Measurements from ENCODE around the gene CAPN8. TPM values are rescaled to one million over a fixed set of nuclear protein-coding genes. Genes with fewer than 3 reads are reported as not detected.
A peak's percentile ranks its signal among the peaks of the same experiment; 100 is the strongest.

Gene CAPN8
- total RNA-seq, 6 donors from 2014 or later: 40.3 to 274 (median 74.3) TPM

DNA sequence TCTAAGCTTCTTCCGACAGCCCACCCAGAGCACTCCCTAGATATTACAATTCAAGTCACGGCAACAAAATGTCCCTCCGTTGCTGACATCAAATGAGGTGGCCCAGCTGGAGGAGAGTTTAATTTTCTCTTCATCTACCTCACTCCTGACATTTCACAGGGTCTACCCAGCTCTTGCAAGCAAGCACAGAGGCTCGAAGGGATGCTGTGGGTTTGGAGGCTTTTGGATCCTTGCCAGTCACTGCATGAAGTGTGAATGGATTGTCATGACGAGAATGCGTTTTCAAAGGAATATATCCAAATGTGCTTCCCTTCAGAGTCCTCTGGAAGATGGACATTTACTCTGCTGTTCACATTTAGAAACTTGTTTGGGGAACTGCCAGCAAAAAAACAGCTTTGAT lies 33.5 kb downstream of the CAPN8 start:
- H3K4me1 ChIP-seq: no peaks in the 10 kb centered on the region
- WGBS, 2 donors: 50 to 55% methylated on average over 6 of the region's 6 CpGs
- ATAC-seq (ENCODE audit: low FRiP score in 2 of 2) (no peak), DNase-seq (no peak)
- H3K4me3 ChIP-seq: no peak overlapping the region
- no peak overlapping the region for H3K27ac ChIP-seq
- H3K27me3 ChIP-seq: no peaks in the 10 kb centered on the region
- TF ChIP-seq, protein P1, sequence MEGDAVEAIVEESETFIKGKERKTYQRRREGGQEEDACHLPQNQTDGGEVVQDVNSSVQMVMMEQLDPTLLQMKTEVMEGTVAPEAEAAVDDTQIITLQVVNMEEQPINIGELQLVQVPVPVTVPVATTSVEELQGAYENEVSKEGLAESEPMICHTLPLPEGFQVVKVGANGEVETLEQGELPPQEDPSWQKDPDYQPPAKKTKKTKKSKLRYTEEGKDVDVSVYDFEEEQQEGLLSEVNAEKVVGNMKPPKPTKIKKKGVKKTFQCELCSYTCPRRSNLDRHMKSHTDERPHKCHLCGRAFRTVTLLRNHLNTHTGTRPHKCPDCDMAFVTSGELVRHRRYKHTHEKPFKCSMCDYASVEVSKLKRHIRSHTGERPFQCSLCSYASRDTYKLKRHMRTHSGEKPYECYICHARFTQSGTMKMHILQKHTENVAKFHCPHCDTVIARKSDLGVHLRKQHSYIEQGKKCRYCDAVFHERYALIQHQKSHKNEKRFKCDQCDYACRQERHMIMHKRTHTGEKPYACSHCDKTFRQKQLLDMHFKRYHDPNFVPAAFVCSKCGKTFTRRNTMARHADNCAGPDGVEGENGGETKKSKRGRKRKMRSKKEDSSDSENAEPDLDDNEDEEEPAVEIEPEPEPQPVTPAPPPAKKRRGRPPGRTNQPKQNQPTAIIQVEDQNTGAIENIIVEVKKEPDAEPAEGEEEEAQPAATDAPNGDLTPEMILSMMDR (IDR thresholded peaks at IDR 0.05): no peak
- TF ChIP-seq POLR2AphosphoS5 (IDR thresholded peaks at IDR 0.05) (no peak), POLR2A (IDR thresholded peaks at IDR 0.05) (no peak), EP300 (IDR thresholded peaks at IDR 0.05) (no peak)
- peaks cover 0 to 4% (median 0%) of the 10 kb centered on the region in 4 donors for H3K9me3 ChIP-seq
- no peaks in the 10 kb centered on the region for H3K36me3 ChIP-seq

DNA sequence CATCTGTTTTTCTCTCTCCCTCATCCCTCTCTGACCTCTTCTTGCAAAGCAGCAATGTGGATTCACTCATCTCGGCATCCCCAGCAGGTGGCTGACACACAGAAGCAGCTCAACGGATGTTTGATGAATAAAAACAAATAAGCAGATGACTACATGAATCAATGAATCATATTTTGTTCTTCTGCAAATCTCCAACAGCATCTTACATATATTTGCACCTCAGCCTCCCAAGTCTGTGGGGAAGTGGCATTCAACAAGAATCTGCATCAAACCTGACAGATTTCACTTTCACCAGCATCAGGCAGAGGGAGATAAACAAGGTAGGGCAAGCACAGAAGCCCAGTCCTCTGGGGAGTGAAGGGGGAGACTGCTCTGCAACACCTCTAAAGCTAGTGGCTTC lies 34.0 kb downstream of the CAPN8 start:
- no peaks in the 10 kb centered on the region for H3K27me3 ChIP-seq
- ATAC-seq (ENCODE audit: low FRiP score in 2 of 2) (no peak), DNase-seq (no peak)
- H3K27ac ChIP-seq: no peak overlapping the region
- no peak for TF ChIP-seq POLR2A (IDR thresholded peaks at IDR 0.05)
- TF ChIP-seq POLR2AphosphoS5 (IDR thresholded peaks at IDR 0.05): no peak
- TF ChIP-seq EP300 (IDR thresholded peaks at IDR 0.05): no peak
- TF ChIP-seq, protein P1 (IDR thresholded peaks at IDR 0.05): no peak
- no peaks in the 10 kb centered on the region for H3K4me1 ChIP-seq
- peaks cover 0 to 4% (median 0%) of the 10 kb centered on the region in 4 donors for H3K9me3 ChIP-seq
- no peak overlapping the region for H3K4me3 ChIP-seq
- no peaks in the 10 kb centered on the region for H3K36me3 ChIP-seq
- 36 to 46% methylated on average over 2 of the region's 2 CpGs for WGBS, 2 donors

DNA sequence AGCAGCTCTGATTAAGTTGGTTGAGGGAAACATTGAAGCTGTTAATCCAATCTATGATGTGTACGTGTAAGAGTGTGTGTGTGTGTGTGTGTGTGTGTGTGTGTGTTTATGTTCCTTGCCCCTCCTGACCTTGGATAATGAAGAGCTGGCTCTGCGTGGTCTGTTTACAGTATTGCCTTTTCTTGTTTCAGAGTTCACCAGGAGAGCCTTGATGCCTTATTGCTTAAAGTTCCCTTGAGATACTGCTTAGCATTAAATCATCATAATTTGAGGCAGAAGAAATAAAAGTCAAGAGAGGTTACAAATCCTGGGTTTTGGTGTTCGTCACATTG lies 36.4 kb downstream of the CAPN8 start:
- ATAC-seq (ENCODE audit: low FRiP score in 2 of 2) (no peak), DNase-seq (no peak)
- 72 to 76% methylated on average over 3 of the region's 3 CpGs for WGBS, 2 donors
- Histone ChIP-seq H3K27ac (no peak overlapping the region), H3K27me3 (no peaks in the 10 kb centered on the region), H3K4me1 (no peaks in the 10 kb centered on the region), H3K4me3 (no peak overlapping the region), H3K9me3 (no peaks in the 10 kb centered on the region), H3K36me3 (no peaks in the 10 kb centered on the region)
- TF ChIP-seq POLR2A (IDR thresholded peaks at IDR 0.05): no peak
- TF ChIP-seq EP300 (IDR thresholded peaks at IDR 0.05): no peak
- no peak for TF ChIP-seq POLR2AphosphoS5 (IDR thresholded peaks at IDR 0.05)
- TF ChIP-seq, protein P1 (IDR thresholded peaks at IDR 0.05): no peak

DNA sequence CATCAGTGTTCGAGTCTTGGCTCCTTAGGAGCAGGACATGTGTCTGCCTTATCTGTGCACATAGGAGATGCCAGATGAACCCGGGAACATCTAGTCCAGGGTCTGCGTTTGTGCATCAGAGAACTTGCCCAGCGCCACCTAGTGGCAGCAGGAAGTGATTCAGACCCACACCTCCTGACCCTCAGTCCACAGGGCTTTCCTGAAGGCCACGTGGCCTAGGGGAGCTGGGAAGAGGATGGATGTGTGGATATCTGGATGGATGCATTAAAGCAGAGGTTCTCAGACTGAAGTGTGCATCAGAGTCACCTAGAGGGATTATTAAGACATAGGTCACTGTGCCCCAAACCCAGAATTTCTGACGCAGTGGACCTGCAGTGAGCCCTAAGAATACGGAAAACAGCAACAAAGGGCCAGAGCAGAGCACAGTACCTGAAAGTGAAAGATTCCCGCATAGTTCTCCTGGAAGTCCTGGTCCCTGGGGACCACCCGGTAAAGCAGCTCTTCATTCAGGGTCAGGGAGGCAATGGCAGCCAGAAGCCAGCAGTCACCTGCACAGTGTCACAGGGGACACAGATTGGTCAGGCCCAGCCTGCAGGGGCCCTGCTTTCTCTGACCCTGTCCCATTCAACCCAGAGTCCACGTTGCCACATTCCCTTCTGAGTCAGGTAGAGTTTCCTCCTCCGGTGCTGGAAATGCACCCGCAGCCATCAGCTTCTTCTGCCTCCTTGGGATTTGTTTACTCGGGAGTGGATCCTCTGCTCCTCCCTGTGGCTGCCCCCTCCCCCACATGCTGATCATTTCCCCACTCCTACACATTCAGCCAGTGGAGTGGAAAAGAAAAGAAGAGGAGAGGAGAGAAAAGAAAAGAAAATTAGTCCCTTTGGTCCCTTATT lies 37.0 kb downstream of the CAPN8 start:
- Histone ChIP-seq H3K27me3 (no peaks in the 10 kb centered on the region), H3K27ac (no peak overlapping the region), H3K36me3 (no peaks in the 10 kb centered on the region), H3K4me1 (no peaks in the 10 kb centered on the region), H3K4me3 (no peak overlapping the region), H3K9me3 (no peaks in the 10 kb centered on the region)
- TF ChIP-seq POLR2AphosphoS5 (IDR thresholded peaks at IDR 0.05): no peak
- TF ChIP-seq, protein P1 (IDR thresholded peaks at IDR 0.05): peak; percentile 26 to 59 (median 44)
- WGBS, 2 donors: 36 to 70% methylated on average over 5 to 13 of the region's 13 CpGs
- DNase-seq (peak in 1 of 2 donors; percentile 35), ATAC-seq (ENCODE audit: low FRiP score in 2 of 2) (peak in 1 of 2 donors; percentile 66)
